GM13977 (cell line): ENCODE measurements around the gene COMMD7.
"Not testable (repeated sequence)": the region's sequence is repeated elsewhere in the genome, so short reads cannot be mapped to it uniquely, and the experiment has no call there.

Source experiments
- DNase-seq: peaks from one replicate; pipeline ENCODE4 v3.0.0; 2012; ENCODE audit warnings: low spot score
- in situ Hi-C: fragments of 300-500 bp; cut with MboI; formaldehyde crosslinking; loops from one replicate; pipeline ENCODE4 v1.12.0; 2022; ENCODE audit warnings: low sequenced_read_pairs, low pct_unique_long_range_greater_than_20kb, mixed read lengths, inconsistent platforms; ENCODE audit not compliant: unreplicated experiment
- TF ChIP-seq, protein P1 (sequence below): IDR thresholded peaks from 2 replicates; pipeline ENCODE4 v1.5.1; 2012; ENCODE audit warnings: mild to moderate bottlenecking, control low read depth; ENCODE audit not compliant: insufficient read depth; ENCODE audit errors: extremely low read depth, missing control alignments

The COMMD7 gene

DNA sequence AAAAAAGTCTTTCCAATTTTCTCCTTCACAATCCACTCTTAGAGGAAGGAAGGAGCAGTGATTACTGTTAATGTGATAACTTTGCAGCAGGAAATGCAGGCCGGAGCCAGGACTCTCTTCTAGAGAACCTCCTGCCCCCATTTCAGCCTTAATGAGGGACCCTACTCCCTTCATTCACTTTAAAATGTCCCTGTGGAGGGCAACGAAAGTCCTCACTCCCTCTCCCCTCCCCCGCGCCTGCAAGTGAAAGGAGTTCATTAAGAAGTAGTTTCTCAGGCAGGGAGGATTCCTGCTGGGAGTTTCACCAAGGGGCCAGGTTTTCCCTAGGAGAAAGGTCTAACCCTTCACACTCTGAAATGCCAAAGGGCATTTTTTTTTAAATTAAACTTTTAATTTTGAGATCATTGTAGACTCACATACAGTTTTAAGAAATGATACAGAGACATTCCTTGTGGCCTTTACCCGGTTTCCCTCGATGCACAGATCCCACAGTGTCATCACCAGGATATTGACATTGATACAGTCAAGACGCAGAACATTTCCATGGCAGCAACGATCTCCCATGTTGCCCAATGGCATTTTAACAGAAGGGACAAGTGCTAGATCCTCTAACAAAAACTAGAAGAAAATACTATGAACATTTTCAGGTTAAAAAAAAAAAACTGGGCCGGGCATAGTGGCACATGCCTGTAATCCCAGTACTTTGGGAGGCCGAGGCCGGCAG, 6.8 kb upstream of the COMMD7 start:
- in situ Hi-C loops: no loop called here
- no peak for DNase-seq

DNA sequence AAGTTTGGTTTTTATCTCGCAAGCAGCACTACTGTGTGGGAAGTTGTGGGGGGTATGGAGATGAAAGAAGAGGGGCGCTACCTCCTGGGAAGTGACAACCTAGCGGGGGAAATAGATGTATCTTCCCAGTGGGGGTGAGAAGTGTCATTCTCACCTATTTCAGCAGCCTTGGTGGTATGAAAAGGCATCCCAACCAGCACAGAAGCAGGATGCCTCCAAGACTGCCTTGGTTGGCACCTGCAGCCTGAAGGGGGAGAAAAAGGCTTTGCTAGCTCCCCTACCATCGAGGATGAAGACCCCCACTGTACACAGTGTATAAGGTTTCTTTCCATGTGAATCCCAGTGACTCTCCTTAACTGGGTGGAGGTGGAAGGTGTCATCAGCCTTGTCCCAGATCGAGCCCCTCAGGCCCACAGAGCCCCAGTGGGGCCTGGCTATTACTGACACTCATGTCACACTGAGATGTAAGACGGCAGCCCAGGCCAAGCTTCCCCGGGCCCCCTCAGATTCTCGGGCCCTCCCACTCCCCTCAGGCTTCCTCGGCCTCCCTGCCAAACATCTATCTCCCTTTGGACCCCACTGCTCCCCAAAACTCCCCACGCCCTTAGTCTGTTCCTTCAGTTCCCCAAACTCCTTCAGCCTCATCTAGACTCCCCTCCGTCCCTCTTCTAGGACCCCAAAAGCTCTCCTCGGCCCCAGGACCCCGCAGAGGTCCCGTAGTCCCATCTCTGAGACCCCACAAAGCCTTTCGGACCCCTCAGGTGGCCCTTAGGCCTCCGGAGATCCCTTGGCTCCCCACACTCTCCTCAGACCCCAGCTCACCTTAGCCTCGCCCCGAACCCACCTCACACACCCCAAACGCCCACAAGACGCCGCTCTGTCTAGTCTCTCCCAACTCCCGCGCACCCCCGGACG, 688 bp downstream of the COMMD7 start:
- in situ Hi-C loops: no loop called here
- DNase-seq: peak; percentile 21
- TF ChIP-seq, protein P1, sequence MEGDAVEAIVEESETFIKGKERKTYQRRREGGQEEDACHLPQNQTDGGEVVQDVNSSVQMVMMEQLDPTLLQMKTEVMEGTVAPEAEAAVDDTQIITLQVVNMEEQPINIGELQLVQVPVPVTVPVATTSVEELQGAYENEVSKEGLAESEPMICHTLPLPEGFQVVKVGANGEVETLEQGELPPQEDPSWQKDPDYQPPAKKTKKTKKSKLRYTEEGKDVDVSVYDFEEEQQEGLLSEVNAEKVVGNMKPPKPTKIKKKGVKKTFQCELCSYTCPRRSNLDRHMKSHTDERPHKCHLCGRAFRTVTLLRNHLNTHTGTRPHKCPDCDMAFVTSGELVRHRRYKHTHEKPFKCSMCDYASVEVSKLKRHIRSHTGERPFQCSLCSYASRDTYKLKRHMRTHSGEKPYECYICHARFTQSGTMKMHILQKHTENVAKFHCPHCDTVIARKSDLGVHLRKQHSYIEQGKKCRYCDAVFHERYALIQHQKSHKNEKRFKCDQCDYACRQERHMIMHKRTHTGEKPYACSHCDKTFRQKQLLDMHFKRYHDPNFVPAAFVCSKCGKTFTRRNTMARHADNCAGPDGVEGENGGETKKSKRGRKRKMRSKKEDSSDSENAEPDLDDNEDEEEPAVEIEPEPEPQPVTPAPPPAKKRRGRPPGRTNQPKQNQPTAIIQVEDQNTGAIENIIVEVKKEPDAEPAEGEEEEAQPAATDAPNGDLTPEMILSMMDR: no peak

More for the DNA sequence above, 6.8 kb upstream of the COMMD7 start:
- TF ChIP-seq, protein P1: no peak

DNA sequence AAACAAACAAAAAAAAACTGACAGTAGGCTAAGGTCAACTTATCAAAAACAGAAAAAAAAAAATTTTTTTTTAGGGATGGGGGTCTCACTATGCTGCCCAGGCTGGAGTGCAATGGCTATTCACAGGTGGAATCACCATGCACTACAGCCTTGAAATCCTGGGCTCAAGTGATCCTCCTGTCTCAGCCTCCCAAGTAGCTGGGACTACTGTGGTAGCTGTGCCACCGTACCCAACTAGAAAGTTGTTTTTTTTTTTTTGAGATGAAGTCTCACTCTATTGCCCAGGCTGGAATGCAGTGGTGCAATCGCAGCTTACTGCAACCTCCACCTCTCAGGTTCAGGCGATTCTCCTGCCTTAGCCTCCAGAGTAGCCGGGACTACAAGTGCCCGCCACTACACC, 2.1 kb downstream of the COMMD7 start:
- in situ Hi-C loops: no loop called here
- no peak for DNase-seq
- TF ChIP-seq, protein P1: no peak

GRCh38 chr20:32737371-32738223, 5.7 kb downstream of the COMMD7 start:
- in situ Hi-C loops: no loop called here
- TF ChIP-seq, protein P1: no peak

GRCh38 chr20:32731882-32732266, 11.4 kb downstream of the COMMD7 start:
- DNase-seq: no peak
- TF ChIP-seq, protein P1: no peak
- in situ Hi-C loops: no loop called here

More at GRCh38 chr20:32737371-32738223, 5.7 kb downstream of the COMMD7 start:
- DNase-seq: no peak

DNA sequence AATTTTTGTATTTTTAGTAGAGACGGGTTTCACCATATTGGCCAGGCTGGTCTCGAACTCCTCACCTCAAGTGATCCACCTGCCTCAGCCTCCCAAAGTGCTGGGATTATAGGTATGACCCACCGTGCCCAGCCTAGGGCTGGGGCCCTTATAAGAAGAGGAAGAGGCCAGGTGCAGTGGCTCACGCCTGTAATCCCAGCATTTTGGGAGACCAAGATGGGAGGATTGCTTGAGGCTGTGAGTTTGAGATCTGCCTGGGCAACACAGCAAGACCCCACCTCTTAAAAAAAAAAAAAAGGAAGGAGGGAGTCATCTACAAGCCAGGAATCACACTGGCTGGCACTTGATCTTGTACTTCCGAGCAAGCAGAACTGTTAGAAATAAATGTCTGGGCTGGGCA, 13.9 kb downstream of the COMMD7 start:
- in situ Hi-C loops, DNase-seq: not testable (repeated sequence)

GRCh38 chr20:32728435-32728834, 14.8 kb downstream of the COMMD7 start:
- DNase-seq, in situ Hi-C loops: not testable (repeated sequence)
